GM19240 (cell line): ENCODE data around the gene TFF2.

Source experiments
- DNase-seq: peaks from one replicate; pipeline ENCODE4 v3.0.0; 2011; ENCODE audit warnings: low spot score; ENCODE audit not compliant: insufficient read length

Gene TFF2

GRCh38 chr21:42346866-42347600 lies 3.8 kb downstream of the TFF2 start:
- DNase-seq = no peak

GRCh38 chr21:42346441-42346840 lies 4.4 kb downstream of the TFF2 start:
- no peak for DNase-seq

- no peak for DNase-seq
Measured at GRCh38 chr21:42344631-42345030, 6.2 kb downstream of the TFF2 start.

GRCh38 chr21:42343963-42344510 lies 6.8 kb downstream of the TFF2 start:
- no peak for DNase-seq

- DNase-seq = no peak
Measured at GRCh38 chr21:42343556-42343955, 7.2 kb downstream of the TFF2 start.

GRCh38 chr21:42343101-42343500 lies 7.7 kb downstream of the TFF2 start:
- no peak for DNase-seq

- DNase-seq = no peak
Measured at GRCh38 chr21:42341776-42342542, 8.8 kb downstream of the TFF2 start.

GRCh38 chr21:42340187-42341050 lies 10.4 kb downstream of the TFF2 start:
- DNase-seq = no peak

- no peak for DNase-seq
Measured at GRCh38 chr21:42338729-42339715, 11.8 kb downstream of the TFF2 start.

GRCh38 chr21:42337830-42338728 lies 12.7 kb downstream of the TFF2 start:
- no peak for DNase-seq

- no peak for DNase-seq
Measured at GRCh38 chr21:42337276-42337675, 13.5 kb downstream of the TFF2 start.

GRCh38 chr21:42336054-42336453 lies 14.7 kb downstream of the TFF2 start:
- DNase-seq = no peak

GRCh38 chr21:42332557-42333317 lies 18.1 kb downstream of the TFF2 start:
- DNase-seq = no peak

GRCh38 chr21:42331660-42332059 lies 19.1 kb downstream of the TFF2 start:
- DNase-seq = no peak

GRCh38 chr21:42330380-42331371 lies 20.1 kb downstream of the TFF2 start:
- DNase-seq = no peak

- no peak for DNase-seq
Measured at GRCh38 chr21:42324896-42325295, 25.9 kb downstream of the TFF2 start.

- DNase-seq = no peak
Measured at GRCh38 chr21:42321845-42322244, 28.9 kb downstream of the TFF2 start.
